GM23338 (cell line): ENCODE results near the gene GUCY1A1. TPM values are rescaled to one million over a fixed set of nuclear protein-coding genes. Genes with fewer than 3 reads are reported as not detected.

Experiments
- ATAC-seq: fragments of 200-7000 bp; cut with Tn5 transposase; 3 replicates; pipeline ENCODE4 v1.9.1; 2020
- DNase-seq: peaks from one replicate; pipeline ENCODE4 v3.0.0-alpha.2; 2015; ENCODE audit warnings: low spot score
- H2AFZ ChIP-seq: fragments of 200-600 bp; sonication (generic); 2 replicates; pipeline ENCODE4 v1.8.0; 2016; ENCODE audit warnings: antibody characterized with exemption, mild to moderate bottlenecking, moderate library complexity
- H3F3A ChIP-seq: fragments of 200-600 bp; sonication (generic); replicated peaks from 2 replicates; pipeline ENCODE4 v1.8.0; 2017; ENCODE audit warnings: antibody characterized with exemption, mixed run types, low read depth
- H3K27ac ChIP-seq: fragments of 200-600 bp; sonication (generic); 2 replicates; pipeline ENCODE4 v1.6.1; 2016; ENCODE audit warnings: low read depth
- H3K27me3 ChIP-seq: fragments of 200-600 bp; sonication (generic); 2 replicates; pipeline ENCODE4 v1.8.0; 2016; ENCODE audit warnings: mild to moderate bottlenecking, mixed run types, moderate library complexity; ENCODE audit not compliant: insufficient read depth
- H3K36me3 ChIP-seq: fragments of 200-600 bp; sonication (generic); 2 replicates; pipeline ENCODE4 v1.8.0; 2016; ENCODE audit warnings: mild to moderate bottlenecking; ENCODE audit not compliant: insufficient read depth
- H3K4me1 ChIP-seq: fragments of 200-600 bp; sonication (generic); 2 replicates; pipeline ENCODE4 v1.8.0; 2016; ENCODE audit warnings: mild to moderate bottlenecking, moderate library complexity; ENCODE audit not compliant: insufficient read depth
- H3K4me2 ChIP-seq: fragments of 200-600 bp; sonication (generic); 2 replicates; pipeline ENCODE4 v1.7.1; 2017; ENCODE audit warnings: mixed run types
- H3K4me3 ChIP-seq: fragments of 200-600 bp; sonication (generic); 2 replicates; pipeline ENCODE4 v1.6.1; 2016; ENCODE audit warnings: mixed run types
- H3K79me2 ChIP-seq: fragments of 200-600 bp; sonication (generic); replicated peaks from 2 replicates; pipeline ENCODE4 v1.8.0; 2017; ENCODE audit warnings: mild to moderate bottlenecking; ENCODE audit not compliant: insufficient read depth
- H3K9me2 ChIP-seq: fragments of 200-600 bp; sonication (generic); 2 replicates; pipeline ENCODE4 v1.8.0; 2017; ENCODE audit not compliant: insufficient read depth
- H4K20me1 ChIP-seq: fragments of 200-600 bp; sonication (generic); replicated peaks from 2 replicates; pipeline ENCODE4 v1.8.0; 2017; ENCODE audit warnings: mild to moderate bottlenecking; ENCODE audit not compliant: insufficient read depth
- H3K27ac Mint-ChIP-seq: 2 replicates; pipeline ENCODE4 v1.8.0; 2020; ENCODE audit warnings: inconsistent platforms, mild to moderate bottlenecking, moderate library complexity, mixed read lengths
- H3K27me3 Mint-ChIP-seq: 3 replicates; pipeline ENCODE4 v1.8.0; 2022; ENCODE audit warnings: low read depth, mild to moderate bottlenecking, moderate library complexity, mixed read lengths, inconsistent platforms; ENCODE audit not compliant: insufficient read depth, poor library complexity
- H3K36me3 Mint-ChIP-seq: 3 replicates; pipeline ENCODE4 v1.8.0; 2021; ENCODE audit warnings: low read depth, mild to moderate bottlenecking, inconsistent platforms, moderate library complexity, mixed read lengths
- H3K4me1 Mint-ChIP-seq: 3 replicates; pipeline ENCODE4 v1.8.0; 2020; ENCODE audit warnings: mild to moderate bottlenecking, inconsistent platforms, mixed read lengths
- H3K4me3 Mint-ChIP-seq: 3 replicates; pipeline ENCODE4 v1.8.0; 2021; ENCODE audit warnings: moderate library complexity, mild to moderate bottlenecking, inconsistent platforms, mixed read lengths
- H3K9me3 Mint-ChIP-seq: 3 replicates; pipeline ENCODE4 v1.8.0; 2020; ENCODE audit warnings: moderate library complexity, mild to moderate bottlenecking, inconsistent platforms, mixed read lengths
- CREB1 ChIP-seq: fragments of 250-450 bp; sonication (Bioruptor Pico); IDR thresholded peaks from 2 replicates; pipeline ENCODE4 v1.5.0; 2020; ENCODE audit warnings: low read depth, mild to moderate bottlenecking, moderate library complexity
- EZH2 ChIP-seq: fragments of 200-600 bp; sonication (generic); IDR thresholded peaks from one replicate; pipeline ENCODE4 v1.8.0; 2017; ENCODE audit warnings: antibody characterized with exemption, mild to moderate bottlenecking, low read depth; ENCODE audit not compliant: unreplicated experiment
- EZH2phosphoT487 ChIP-seq: fragments of 200-600 bp; sonication (generic); IDR thresholded peaks from one replicate; pipeline ENCODE4 v1.8.1; 2018; ENCODE audit warnings: antibody characterized with exemption; ENCODE audit not compliant: unreplicated experiment
- JUNB ChIP-seq: IDR thresholded peaks from one replicate; pipeline ENCODE4 v1.6.1; 2016; ENCODE audit warnings: antibody characterized with exemption; ENCODE audit not compliant: unreplicated experiment
- NANOG ChIP-seq: IDR thresholded peaks from 2 replicates; pipeline ENCODE4 v1.6.1; 2016; ENCODE audit warnings: antibody characterized with exemption, borderline replicate concordance
- POLR2AphosphoS5 ChIP-seq: IDR thresholded peaks from 2 replicates; pipeline ENCODE4 v1.6.1; 2016; ENCODE audit warnings: antibody characterized with exemption, low read depth
- REST ChIP-seq: IDR thresholded peaks from one replicate; pipeline ENCODE4 v1.6.1; 2018; ENCODE audit warnings: antibody characterized with exemption; ENCODE audit not compliant: unreplicated experiment
- STAT1 ChIP-seq: IDR thresholded peaks from one replicate; pipeline ENCODE4 v1.6.1; 2016; ENCODE audit warnings: antibody characterized with exemption; ENCODE audit not compliant: unreplicated experiment
- ZNF114 ChIP-seq: fragments of 250-450 bp; sonication (Bioruptor Pico); IDR thresholded peaks from 2 replicates; pipeline ENCODE4 v1.5.0; 2020; ENCODE audit warnings: mild to moderate bottlenecking, moderate library complexity
- ZNF331 ChIP-seq: fragments of 250-450 bp; sonication (Bioruptor Pico); IDR thresholded peaks from 2 replicates; pipeline ENCODE4 v1.5.0; 2020; ENCODE audit warnings: low read depth, mild to moderate bottlenecking, moderate library complexity
- ZNF462 ChIP-seq: fragments of 250-450 bp; sonication (Bioruptor Pico); IDR thresholded peaks from 2 replicates; pipeline ENCODE4 v1.5.0; 2020; ENCODE audit warnings: mild to moderate bottlenecking, moderate library complexity
- polyA plus RNA-seq: library from polyadenylated mRNA; unstranded; fragments of >200 nt; fragmentation: Nextera tagmentation; extraction: Ambion mirVana; gene quantifications from 2 replicates; pipeline ENCODE4 v1.2.1, GENCODE V29; 2016
- total RNA-seq: library from RNA; depleted of rRNA; stranded (reverse); fragments of >200 nt; shearing (Covaris generic); gene quantifications from 2 replicates; pipeline ENCODE4 v1.2.3, GENCODE V29; 2014
- TF ChIP-seq, protein P1 (sequence below): IDR thresholded peaks from 2 replicates; pipeline ENCODE4 v1.6.1; 2016; ENCODE audit warnings: antibody characterized with exemption
- TF ChIP-seq, protein P2 (sequence below), 2 experiments: fragments of 200-600 bp in 1 of 2; sonication (generic) in 1 of 2; conservative IDR thresholded peaks; 2 replicates each; pipeline versions ENCODE4 v1.5.1 to v1.6.1; 2016 to 2017; ENCODE audit warnings: antibody characterized with exemption in 2 of 2, low read depth in 2 of 2, mild to moderate bottlenecking in 2 of 2, moderate library complexity in 1 of 2

Gene GUCY1A1
- total and polyA plus RNA-seq, 2 experiments from 2014 or later, result not detected

GRCh38 chr4:155688211-155688610 lies 21.6 kb downstream of the GUCY1A1 start:
- no peak overlapping the region for H3K4me2 ChIP-seq
- no peak overlapping the region for H3K27ac Mint-ChIP-seq

More at GRCh38 chr4:155688211-155688610, 21.6 kb downstream of the GUCY1A1 start:
- Histone ChIP-seq H3K27me3 (no peaks in the 10 kb centered on the region), H3F3A (no peaks in the 10 kb centered on the region), H4K20me1 (no peaks in the 10 kb centered on the region), H2AFZ (no peak overlapping the region), H3K27ac (no peak overlapping the region), H3K9me2 (no peaks in the 10 kb centered on the region; the same call in 1 of the 2 replicates), H3K4me1 (no peaks in the 10 kb centered on the region), H3K4me3 (no peak overlapping the region), H3K36me3 (no peaks in the 10 kb centered on the region), H3K79me2 (no peaks in the 10 kb centered on the region)
- DNase-seq (no peak), ATAC-seq (no peak)
- no peaks in the 10 kb centered on the region for H3K27me3 Mint-ChIP-seq
- H3K4me1 Mint-ChIP-seq, result no peaks in the 10 kb centered on the region
- H3K36me3 Mint-ChIP-seq, result no peaks in the 10 kb centered on the region
- no peaks in the 10 kb centered on the region for H3K9me3 Mint-ChIP-seq
- no peak overlapping the region for H3K4me3 Mint-ChIP-seq
- TF ChIP-seq, protein P1, sequence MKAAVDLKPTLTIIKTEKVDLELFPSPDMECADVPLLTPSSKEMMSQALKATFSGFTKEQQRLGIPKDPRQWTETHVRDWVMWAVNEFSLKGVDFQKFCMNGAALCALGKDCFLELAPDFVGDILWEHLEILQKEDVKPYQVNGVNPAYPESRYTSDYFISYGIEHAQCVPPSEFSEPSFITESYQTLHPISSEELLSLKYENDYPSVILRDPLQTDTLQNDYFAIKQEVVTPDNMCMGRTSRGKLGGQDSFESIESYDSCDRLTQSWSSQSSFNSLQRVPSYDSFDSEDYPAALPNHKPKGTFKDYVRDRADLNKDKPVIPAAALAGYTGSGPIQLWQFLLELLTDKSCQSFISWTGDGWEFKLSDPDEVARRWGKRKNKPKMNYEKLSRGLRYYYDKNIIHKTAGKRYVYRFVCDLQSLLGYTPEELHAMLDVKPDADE, result no peak
- TF ChIP-seq REST, result no peak
- TF ChIP-seq NANOG, result no peak
- TF ChIP-seq ZNF331 (CRISPR knock-in tag), result no peak
- TF ChIP-seq STAT1, result no peak
- no peak for TF ChIP-seq ZNF462 (CRISPR knock-in tag)
- TF ChIP-seq, protein P2, sequence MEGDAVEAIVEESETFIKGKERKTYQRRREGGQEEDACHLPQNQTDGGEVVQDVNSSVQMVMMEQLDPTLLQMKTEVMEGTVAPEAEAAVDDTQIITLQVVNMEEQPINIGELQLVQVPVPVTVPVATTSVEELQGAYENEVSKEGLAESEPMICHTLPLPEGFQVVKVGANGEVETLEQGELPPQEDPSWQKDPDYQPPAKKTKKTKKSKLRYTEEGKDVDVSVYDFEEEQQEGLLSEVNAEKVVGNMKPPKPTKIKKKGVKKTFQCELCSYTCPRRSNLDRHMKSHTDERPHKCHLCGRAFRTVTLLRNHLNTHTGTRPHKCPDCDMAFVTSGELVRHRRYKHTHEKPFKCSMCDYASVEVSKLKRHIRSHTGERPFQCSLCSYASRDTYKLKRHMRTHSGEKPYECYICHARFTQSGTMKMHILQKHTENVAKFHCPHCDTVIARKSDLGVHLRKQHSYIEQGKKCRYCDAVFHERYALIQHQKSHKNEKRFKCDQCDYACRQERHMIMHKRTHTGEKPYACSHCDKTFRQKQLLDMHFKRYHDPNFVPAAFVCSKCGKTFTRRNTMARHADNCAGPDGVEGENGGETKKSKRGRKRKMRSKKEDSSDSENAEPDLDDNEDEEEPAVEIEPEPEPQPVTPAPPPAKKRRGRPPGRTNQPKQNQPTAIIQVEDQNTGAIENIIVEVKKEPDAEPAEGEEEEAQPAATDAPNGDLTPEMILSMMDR (conservative IDR thresholded peaks at IDR 0.05; ENCODE audit: low read depth in 2 of 2), result no peak
- no peak for TF ChIP-seq JUNB
- no peak for TF ChIP-seq EZH2
- no peak for TF ChIP-seq CREB1
- TF ChIP-seq EZH2phosphoT487, result no peak
- no peak for TF ChIP-seq ZNF114 (CRISPR knock-in tag)
- no peak for TF ChIP-seq POLR2AphosphoS5
